Measurements from ENCODE around the gene GPBAR1.
"Not testable (repeated sequence)": the region's sequence is repeated elsewhere in the genome, so short reads cannot be mapped to it uniquely, and the experiment has no call there.

GPBAR1 gene

DNA sequence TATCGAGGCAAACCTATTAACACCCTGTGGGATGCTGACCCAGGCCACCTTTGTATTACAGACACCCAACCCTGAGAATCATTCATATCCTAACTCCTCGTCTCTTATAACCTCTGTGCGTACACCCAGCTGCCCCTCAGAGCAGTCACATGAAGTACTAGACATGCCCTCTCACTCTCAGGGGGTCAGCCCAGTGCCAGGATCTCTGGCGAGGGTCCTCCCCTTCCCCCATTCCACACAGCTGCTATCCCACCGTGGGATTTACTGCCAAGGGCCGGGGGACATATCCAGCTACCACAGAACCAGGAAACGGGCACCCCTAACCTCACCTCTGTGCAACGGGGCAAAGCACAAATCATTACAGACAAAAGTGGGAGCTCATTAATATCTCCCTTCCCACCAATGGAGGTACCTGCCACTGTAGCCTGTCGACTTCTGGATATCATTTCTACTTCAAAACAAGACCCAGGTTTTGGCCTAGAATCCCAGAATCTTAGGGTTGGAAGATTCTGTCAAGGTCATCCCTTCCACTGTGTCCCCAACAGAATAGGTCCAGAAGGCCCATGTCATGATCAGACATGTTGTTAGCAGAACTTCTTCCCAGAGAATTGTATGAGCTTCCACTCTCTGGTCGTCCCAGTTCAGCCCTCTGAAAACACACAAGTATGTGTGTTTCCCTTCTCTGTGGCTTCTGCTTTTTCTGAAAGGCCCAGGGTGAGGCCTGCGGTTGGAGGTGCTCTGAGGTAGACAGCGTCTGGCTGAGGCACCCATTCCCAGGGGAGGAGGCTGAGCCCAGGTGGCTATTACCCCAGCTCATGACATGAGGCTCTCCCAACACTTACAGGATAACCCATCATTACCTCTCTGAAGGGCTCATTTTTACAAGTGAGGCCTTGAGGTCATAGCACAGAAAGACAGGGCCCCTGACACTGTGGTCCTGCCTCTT, 29.8 kb downstream of the GPBAR1 start:
- peak; percentile 88 for DNase-seq

DNA sequence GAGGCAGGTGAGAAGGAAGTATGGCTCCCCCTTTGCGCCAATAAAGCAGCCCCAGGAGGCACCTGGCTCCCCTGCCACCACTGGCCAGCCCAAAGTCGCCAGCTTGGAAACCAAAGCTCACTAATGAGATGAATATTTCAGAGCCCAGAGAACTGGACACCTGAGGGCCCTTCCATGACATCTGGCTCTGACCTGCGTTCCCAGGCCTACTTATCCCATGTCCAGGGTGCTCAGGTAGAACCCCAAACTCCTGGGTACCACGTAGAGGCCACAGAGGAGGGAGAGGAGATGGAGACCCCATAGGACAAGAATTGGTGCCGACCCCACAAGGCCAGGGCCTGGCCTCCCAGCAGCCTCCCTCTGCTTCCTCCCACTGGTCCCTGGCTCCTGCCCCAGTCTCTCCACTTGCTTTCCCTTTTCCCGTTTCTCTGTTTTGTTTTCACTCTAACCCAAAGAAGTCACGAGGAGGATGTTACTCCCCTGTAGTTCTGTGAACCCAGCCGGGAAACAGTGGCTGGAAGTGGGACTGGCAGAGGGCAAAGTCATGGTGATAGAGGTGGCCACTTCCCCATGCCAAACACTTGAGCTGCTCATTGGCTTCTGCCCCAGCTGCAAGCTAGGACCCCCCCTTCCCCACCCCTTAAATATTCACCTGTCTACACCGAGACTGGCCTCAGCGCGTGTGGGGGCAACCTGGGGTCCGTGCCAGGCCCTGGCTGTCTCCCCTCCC, 30.7 kb downstream of the GPBAR1 start:
- peak; percentile 50 for DNase-seq

DNA sequence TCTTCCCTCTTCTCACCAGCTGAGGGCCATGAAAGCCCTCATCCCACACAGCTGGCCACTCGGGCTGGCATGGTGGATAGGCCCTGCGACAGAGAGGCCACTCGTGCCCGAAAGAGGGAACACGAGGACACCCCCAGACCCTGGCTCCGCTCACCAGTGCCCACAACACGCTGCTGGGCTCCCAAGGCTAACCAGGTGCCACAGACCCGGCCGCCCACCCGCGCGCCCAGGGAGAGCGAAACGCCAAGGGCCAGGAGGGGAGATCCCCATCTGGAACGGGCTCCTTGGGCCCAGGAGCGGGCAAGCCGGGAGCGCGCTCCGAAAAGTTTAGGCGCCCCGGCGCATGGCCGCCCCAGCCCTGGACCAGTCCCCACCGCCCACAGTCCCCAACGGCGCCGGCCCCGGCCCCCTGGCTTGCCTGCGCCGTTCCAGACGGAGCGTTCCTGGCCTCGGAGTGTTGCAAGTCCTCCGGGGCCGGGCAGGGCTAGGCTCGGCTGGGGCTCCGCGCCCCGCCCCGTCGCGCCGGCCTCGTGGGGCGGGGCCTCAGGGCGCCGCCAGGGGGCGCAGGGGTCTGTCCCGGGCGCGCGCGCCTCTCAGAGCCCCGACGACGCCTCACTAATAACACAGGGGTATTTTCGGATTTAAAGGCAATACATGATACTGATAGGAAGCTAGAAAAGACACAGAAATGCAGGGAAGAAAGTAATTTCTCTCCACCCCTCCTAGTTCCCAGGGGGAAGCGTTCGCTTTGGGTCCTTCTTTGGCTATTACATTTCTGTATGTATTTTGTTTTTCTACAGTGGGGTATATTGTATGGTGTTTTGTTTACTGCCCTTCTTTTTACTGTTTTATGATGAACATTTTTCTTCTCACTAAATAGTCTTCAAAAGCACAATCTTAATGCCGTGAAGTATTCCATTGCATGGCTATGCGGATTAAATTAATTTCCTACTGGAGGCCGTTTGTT, 31.5 kb downstream of the GPBAR1 start, which contains the start of gene TMBIM1:
Gene TMBIM1 (minus strand): TSS at position 456 of the 967 bp plus-strand sequence. CDS start 10,362 bp downstream, outside the sequence.
- DNase-seq: peak; percentile 84

DNA sequence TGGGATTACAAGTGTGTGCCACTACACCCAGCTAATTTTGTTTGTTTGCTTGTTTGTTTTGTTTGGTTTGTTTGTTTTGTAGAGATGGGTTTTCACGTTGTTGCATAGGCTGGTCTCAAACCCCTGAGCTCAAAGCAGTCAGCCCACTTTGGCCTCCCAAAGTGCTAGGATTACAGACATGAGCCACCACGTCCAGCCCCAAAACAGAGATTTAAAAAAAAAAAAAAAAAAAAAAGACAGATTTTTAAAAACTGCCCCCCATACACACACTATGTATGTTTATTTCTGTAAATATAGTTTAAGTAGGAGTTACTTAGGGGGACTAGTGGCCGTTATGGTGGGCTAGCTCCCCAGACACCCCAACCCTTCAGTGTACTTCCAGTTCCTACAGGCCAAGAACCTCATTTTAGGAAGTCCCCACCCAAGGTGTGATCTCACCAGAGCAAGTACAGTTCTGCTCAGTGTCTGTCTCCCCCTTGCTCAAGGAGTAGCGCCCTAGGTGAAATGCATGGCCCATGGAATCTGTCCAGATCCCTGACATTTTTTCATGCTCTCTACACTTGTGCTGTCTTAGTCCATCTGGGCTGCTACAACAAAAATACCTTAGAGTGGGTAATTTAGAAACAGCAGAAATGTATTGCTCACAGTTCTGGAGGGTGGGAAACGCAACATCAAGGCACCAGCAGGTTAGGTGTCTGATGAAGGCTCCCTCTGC, 33.1 kb downstream of the GPBAR1 start:
- DNase-seq: no peak

DNA sequence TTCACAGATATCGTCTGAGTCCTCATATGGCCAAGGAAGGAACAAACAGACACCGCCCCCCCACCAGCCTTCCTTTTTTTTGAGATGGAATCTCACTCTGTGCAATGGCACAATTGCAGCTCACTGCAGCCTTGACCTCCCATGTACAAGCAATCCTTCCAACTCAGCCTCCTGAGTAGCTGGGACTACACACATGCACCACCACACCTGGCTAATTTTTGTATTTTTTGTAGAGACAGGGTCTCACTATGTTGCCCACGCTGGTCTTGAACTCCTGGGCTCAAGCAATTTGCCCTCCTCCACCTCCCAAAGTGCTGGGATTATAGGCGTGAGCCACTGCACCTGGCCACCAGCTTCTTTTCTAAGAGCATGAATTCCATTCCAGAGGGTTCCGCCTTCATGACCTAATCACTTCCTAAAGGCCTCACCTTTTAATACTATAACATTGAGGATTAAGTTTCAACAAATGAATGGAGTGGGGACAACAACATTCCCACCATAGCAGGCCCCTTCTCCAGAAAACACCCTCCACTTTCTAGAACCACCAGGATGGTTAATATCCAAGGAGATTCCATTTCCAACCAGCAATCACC, 33.7 kb downstream of the GPBAR1 start:
- no peak for DNase-seq

DNA sequence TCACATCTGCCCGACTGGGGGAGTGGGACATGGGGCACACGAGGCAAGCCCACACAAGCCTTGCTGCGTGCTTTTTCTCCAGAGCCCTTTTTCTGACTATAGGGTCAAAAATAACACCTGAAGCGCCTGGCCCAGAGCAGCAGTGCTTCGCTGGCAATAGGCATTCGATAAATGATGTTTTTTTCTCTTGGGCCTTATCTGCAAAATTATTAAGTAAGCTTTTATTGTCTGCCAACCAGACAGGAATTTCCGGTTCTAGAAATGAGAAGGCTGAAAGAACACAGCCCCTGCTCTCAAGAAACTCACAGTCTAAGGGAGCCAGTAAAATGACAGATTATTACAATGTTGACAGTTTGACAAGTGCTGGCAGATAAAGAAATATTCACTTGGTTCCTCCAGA, 34.2 kb downstream of the GPBAR1 start:
- no peak for DNase-seq

DNA sequence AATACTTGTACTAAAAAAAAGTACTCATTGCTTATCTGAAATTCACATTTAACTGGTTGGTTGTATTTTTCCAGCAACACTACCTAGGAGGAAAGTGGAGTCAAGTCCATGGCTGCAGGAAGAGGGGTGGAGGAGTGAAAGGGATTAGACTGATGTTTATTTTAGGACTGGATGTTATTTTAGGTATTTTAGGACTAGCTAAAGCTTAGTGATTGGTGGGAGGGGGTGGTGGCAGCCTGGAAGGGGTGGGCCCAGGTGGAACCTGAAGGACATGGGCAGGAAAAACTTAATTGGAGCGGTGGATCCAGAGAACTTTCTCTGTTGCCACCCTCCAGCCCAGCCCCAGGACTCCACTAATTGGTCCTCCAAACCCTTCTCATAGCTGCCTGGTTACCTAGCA, 35.4 kb downstream of the GPBAR1 start:
- no peak for DNase-seq

DNA sequence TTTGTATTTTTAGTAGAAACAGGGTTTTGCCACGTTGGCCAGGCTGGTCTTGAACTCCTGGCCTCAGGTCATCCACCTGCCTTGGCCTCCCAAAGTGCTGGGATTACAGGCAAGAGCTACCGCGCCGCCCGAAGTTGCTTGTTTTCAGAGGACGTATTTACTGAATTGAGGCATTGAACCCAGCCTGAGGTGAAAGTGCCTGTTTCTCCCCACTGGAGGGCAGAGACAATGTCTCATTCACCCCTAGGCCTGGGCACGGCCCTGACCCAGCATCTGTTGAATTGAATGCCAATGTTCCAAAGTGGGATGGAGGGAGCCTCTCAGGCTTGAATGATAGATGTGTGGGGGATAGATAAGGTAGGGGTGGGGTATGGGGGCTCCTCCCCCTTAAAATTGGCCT, 36.0 kb downstream of the GPBAR1 start:
- DNase-seq: no peak

DNA sequence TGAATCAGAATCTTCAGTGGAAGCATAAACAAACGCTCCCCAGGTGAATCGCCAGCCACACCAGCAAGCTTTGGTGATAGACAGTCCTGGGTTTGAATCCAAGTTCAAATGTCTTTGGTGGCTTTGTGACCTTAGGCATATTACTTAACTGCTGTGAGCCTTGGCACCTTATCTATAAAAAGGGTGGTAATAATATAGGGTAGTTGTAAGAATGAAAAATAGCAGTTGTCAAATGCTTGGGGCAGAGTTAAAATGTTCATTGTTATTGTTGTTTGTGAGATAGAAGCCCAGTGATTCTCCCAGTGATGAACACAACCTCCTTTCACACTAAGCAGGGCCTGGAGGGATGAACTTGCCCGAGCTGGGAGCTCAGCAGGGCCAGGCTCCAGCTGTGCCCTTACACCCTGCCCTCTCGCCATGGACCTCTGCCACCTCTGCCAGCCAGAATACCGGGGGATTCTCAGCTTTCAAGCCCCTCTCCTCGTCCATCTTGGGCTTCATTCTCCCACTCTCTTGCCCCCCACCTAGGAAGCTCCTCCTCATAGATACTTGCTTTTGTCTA, 37.6 kb downstream of the GPBAR1 start:
- DNase-seq: no peak

DNA sequence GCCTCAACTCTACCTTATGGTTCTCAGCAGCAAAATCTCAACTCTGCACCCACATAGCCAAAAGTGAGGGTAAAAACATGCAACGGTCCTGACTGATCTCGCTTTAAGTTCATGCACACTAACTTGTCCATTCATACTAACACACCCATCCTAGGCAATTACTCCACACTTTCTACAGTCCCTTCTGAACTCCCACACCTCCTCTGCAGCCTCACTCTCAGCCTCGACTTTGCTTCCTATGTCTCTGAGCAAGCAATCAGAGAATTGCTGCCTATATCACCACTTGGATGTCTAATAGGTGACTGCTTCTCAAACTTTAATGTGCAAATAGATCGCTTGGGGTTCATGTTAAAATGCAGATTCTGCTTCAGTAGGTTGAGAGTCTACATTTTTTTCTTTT, 39.3 kb downstream of the GPBAR1 start:
- no peak for DNase-seq

DNA sequence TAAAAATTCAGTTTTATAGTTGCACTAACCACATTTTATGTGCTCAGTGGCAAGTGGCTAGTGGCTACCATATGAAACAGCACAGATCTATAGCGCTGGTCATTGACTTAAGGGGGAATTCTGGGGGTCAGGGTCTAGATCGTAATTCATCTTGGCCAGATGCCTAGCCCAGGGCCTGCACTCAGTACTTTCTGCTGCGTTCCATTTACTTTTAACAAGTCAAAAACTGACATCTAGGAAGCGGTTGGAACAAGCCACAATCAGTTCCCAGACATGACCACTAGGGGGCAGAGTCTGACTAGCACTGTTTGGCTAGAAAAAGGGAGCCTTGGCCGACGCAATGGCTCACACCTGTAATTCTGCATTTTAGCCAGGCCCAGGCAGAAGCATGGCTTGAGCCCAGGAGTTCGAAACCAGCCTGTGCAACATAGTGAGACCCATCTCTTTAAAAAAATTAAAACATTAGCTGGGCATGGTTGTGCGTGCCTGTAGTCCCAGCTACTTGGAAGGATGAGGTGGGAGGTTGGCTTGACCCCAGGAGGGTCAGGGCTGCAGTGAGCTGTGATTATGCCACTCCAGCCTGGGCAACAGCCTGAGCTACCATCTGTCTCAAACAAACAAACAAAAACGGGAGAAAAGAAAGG, 40.5 kb downstream of the GPBAR1 start:
- DNase-seq: peak; percentile 87

DNA sequence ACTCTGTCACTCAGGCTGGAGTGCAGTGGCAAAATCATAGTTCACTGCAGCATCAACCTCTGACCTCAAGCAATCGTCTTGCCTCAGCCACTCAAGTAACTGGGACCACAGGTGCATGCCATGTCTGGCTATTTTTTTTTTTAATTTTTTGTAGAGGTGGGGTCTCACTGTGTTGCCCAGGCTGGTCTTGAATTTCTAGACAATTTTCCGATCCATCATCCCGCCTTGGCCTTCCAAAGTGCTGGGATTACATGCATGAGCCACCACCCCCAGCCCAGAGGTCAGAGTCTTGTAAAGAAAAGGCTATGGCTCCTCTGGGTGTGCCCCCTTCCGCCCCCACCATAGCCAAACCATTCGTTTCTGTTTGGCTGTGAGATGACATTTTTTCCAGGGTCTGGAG, 44.6 kb downstream of the GPBAR1 start:
- no peak for DNase-seq

DNA sequence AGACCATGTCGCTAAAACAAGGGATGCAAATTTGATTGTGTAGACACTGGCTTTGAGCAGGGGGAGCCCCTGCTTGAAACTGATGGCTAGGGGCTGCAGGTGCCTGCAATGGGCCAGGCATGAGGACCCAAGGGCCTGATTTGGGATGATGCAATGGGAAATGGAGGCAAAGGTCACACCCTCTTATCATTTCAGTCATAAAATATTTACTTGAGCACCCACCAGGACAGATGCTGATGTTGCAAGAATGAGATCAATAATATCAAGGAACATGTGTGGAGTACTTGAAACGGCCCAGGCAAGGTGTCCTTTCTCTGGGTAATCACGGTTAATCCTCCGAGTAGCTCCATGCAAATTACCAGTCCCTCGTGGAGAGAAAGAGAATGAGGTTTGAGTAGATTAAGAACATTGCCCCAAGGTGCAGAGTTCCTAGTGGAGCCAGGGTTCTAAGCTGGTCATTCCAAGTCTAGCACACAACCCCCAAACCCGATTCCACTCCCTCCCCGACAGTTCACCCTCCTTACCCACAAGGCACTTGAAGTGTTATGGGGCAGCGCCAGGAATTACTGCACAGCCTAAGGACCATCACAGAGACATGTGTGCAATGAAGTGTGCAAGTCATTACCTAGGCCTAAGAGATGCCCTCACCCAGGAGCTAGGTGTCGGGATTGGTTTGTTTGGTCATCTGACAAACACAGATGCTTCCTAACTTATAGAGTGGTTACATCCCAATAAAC, 45.5 kb downstream of the GPBAR1 start:
- DNase-seq: no peak

DNA sequence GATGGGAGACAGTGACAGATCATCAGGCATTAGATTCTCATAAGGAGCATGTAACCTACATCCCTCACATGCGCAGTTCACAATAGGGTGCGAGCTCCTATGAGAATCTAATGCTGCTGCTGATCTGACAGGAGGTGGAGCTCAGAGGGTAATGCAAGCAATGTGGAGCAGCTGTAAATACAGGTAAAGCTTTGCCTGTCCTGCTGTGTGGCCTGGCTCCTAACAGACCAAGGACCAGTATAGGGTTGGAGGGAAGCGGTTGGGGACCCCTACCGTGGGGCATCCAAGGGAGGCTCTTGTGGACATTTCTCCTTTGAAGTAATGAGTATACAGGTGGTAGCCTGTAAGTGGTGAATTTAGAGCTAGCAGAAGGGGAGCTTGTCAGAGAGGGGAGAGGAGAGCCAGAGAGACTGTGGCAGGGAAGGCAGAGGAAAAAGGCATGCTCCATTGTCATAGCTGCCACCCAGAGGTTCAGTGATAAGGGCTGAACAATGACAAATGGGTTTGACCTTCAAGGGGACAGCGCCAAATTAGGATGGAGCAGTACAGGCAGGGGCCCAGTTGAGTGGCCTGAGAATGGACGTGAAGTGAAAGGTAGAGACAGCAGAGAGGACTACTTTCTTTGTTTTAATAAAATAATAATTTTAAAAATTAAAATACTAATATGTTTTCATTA, 46.7 kb downstream of the GPBAR1 start:
- DNase-seq: no peak

DNA sequence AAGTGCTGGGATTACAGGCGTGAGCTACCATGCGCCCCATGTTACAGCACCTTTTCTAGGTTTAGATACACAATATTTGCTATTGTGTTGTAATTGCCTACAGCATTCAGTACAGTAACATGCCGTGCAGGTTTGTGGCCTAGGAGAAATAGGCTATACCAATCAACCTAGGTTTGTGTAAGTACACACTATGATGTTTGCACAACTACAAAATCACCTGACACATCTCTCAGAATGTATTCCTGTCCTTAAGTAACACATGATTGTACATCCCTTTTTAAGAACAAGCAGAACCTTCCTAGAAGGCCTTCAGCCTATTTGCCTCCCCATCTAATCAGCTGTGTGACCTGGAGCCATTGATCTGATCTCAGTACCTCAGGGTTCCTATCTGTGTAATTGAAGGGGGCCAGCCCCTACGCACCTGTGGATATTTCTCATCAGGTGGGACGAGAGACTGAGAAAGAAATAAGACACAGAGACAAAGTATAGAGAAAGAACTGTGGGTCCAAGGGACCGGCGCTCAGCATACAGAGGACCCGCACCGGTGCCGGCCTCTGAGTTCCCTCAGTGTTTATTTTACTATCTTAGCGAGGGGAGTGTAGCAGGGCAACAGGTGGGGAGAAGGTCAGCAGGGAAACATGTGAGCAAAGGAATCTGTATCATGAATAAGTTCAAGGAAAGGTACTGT, 50.2 kb downstream of the GPBAR1 start:
- no peak for DNase-seq

DNA sequence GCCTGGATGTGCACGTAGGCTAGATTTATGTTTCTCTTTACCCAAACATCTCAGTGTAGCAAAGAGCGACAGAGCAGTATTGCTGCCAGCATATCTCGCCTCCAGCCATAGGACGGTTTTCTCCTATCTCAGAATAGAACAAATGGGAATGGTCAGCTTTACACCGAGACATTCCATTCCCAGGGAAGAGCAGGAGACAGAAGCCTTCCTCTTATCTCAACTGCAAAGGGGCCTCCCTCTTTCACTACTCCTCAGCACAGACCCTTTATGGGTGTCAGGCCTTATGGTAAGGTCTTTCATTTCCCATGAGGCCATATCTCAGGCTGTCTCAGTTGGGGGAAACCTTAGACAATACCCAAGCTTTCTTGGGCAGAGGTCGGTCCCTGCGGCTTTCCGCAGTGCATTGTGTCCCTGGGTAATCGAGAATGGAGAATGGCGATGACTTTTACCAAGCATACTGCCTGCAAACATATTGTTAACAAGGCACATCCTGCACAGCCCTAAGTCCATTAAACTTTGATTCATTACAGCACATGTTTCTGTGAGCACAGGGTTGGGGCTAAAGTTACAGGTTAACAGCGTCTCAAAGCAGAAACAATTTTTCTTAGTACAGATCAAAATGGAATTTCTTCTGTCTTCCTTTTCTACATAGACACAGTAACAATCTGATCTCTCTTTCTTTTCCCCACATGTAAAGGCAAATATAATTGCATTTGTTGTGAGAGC, 50.9 kb downstream of the GPBAR1 start:
- DNase-seq: not testable (repeated sequence)

DNA sequence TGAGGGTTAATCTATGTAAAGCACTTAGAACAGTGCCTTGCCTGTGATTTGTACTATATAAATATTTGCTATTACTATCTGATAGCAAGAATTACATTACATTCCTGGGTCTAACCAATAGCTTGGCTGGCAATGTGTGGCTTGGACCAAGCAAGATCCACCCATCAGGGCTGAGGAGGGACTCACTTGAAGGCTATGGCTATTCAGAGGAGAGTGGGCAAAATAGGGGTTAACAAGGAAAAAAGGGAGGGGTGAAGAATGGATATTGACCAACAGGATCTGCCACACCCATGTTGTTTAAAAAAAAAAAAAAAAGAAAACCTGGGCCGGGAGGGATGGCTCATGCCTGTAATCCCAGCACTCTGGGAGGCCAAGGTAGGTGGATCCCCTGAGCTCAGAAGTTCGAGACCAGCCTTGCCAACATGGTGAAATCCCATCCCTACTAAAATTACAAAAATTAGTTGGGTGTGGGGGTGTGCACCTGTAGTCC, 51.5 kb downstream of the GPBAR1 start:
- no peak for DNase-seq

DNA sequence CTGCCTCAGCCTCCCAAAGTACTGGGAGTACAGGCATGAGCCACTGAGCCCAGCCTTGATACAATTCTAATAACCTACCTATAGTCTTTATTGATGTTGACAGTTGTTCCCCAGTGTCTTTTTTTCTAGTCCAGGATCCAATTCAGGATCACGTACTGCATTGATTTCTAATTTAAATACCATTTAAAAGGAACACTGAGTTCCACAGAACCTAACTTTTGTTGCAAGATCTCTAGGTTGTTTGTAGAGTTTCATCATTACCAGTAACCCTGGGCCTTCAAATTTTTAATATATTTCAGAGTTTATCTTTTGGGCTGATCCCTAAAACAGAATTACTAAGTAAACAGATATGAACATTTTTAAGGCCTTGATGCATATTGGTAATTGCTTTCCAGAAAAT, 52.5 kb downstream of the GPBAR1 start:
- no peak for DNase-seq
